Endothelial cell of umbilical vein (primary cell): ENCODE data around the gene MTAP.

Experiments used
- CTCF ChIP-seq, 2 donors: IDR thresholded peaks; 1 replicate in 1 of 2; 2 replicates in 1 of 2; pipeline ENCODE4 v1.5.1; 2011; ENCODE audit warnings: low read length in 2 of 2, mild to moderate bottlenecking in 2 of 2, moderate library complexity in 2 of 2, control low read depth in 1 of 2, inconsistent platforms in 1 of 2, low read depth in 1 of 2; ENCODE audit not compliant: insufficient read depth in 1 of 2; ENCODE audit errors: extremely low read depth in 1 of 2
- EZH2 ChIP-seq: IDR thresholded peaks from 2 replicates; pipeline ENCODE4 v1.6.1; 2012; ENCODE audit warnings: borderline replicate concordance, low read depth, mild to moderate bottlenecking, moderate library complexity, low read length, inconsistent platforms; ENCODE audit not compliant: severe bottlenecking
- JUN ChIP-seq: IDR thresholded peaks from 2 replicates; pipeline ENCODE4 v1.6.1; 2011; ENCODE audit warnings: borderline replicate concordance, low read depth; ENCODE audit not compliant: insufficient read length, insufficient read depth
- MAX ChIP-seq: IDR thresholded peaks from 2 replicates; pipeline ENCODE4 v1.6.1; 2011; ENCODE audit not compliant: insufficient read depth, insufficient read length
- MYC ChIP-seq: IDR thresholded peaks from one replicate; pipeline ENCODE4 v1.6.1; 2011; ENCODE audit warnings: mild to moderate bottlenecking, low read depth, low read length
- POLR2A ChIP-seq: IDR thresholded peaks from 2 replicates; pipeline ENCODE4 v1.6.1; 2012; ENCODE audit warnings: low read depth, mild to moderate bottlenecking, control low read depth, low read length
- POLR2AphosphoS5 ChIP-seq: IDR thresholded peaks from 2 replicates; pipeline ENCODE4 v1.6.1; 2012; ENCODE audit warnings: low read depth, mild to moderate bottlenecking, control low read depth, low read length, moderate library complexity; ENCODE audit not compliant: insufficient read depth

GRCh38 chr9:21890696-21891095 lies 88.3 kb downstream of the MTAP start:
- TF ChIP-seq CTCF (IDR thresholded peaks at IDR 0.05; ENCODE audit: extremely low read depth in 1 of 2, insufficient read depth in 1 of 2, low read depth in 1 of 2, low read length in 2 of 2), result no peak
- no peak for TF ChIP-seq MYC
- no peak for TF ChIP-seq EZH2
- no peak for TF ChIP-seq POLR2A
- TF ChIP-seq MAX, result no peak
- TF ChIP-seq POLR2AphosphoS5, result no peak
- no peak for TF ChIP-seq JUN
